Activated CD4-positive, CD25-positive, alpha-beta regulatory T cell treated with anti-CD3 and anti-CD28 coated beads, Interleukin-2, amount 50 U/mL, for 72 hours (primary cell): ENCODE measurements around the gene FRMD4A.
"Not testable (repeated sequence)": the region's sequence is repeated elsewhere in the genome, so short reads cannot be mapped to it uniquely, and the experiment has no call there.

Experiments
- DNase-seq: peaks from one replicate; pipeline ENCODE4 v3.0.0; 2021

Gene FRMD4A

GRCh38 chr10:13970236-13970956, 360.3 kb downstream of the FRMD4A start:
- no peak for DNase-seq

- DNase-seq: no peak
These were observed 361.0 kb downstream of the FRMD4A start for GRCh38 chr10:13969792-13970140.

- DNase-seq: no peak
These were observed 361.5 kb downstream of the FRMD4A start for GRCh38 chr10:13969118-13969791.

GRCh38 chr10:13961853-13962252, 368.9 kb downstream of the FRMD4A start:
- no peak for DNase-seq

- no peak for DNase-seq
These were observed 369.6 kb downstream of the FRMD4A start for GRCh38 chr10:13961097-13961496.

GRCh38 chr10:13960603-13961002, 370.1 kb downstream of the FRMD4A start:
- DNase-seq: no peak

GRCh38 chr10:13959443-13960359, 371.0 kb downstream of the FRMD4A start:
- DNase-seq: no peak

- no peak for DNase-seq
These were observed 372.9 kb downstream of the FRMD4A start for GRCh38 chr10:13957856-13958255.

GRCh38 chr10:13956826-13957225, 373.9 kb downstream of the FRMD4A start:
- no peak for DNase-seq

GRCh38 chr10:13955409-13956068, 375.2 kb downstream of the FRMD4A start:
- no peak for DNase-seq

GRCh38 chr10:13954195-13954594, 376.5 kb downstream of the FRMD4A start:
- not testable (repeated sequence) for DNase-seq

GRCh38 chr10:13953371-13953770, 377.4 kb downstream of the FRMD4A start:
- DNase-seq: no peak

- no peak for DNase-seq
These were observed 380.2 kb downstream of the FRMD4A start for GRCh38 chr10:13950543-13950939.

- no peak for DNase-seq
These were observed 380.7 kb downstream of the FRMD4A start for GRCh38 chr10:13949844-13950542.

- no peak for DNase-seq
These were observed 384.6 kb downstream of the FRMD4A start for GRCh38 chr10:13946209-13946460.

- no peak for DNase-seq
These were observed 385.1 kb downstream of the FRMD4A start for GRCh38 chr10:13945390-13946208.

GRCh38 chr10:13944823-13945222, 385.9 kb downstream of the FRMD4A start:
- no peak for DNase-seq

GRCh38 chr10:13943735-13944398, 386.9 kb downstream of the FRMD4A start:
- DNase-seq: no peak

- no peak for DNase-seq
These were observed 388.7 kb downstream of the FRMD4A start for GRCh38 chr10:13942035-13942434.

GRCh38 chr10:13939391-13939790, 391.3 kb downstream of the FRMD4A start:
- no peak for DNase-seq

- no peak for DNase-seq
These were observed 391.8 kb downstream of the FRMD4A start for GRCh38 chr10:13938950-13939349.
